ENCODE data around the gene BLMH.

- TF ChIP-seq CTCF (conservative IDR thresholded peaks at IDR 0.05; ENCODE audit: low read depth, low read length) (no peak), EZH2 (IDR thresholded peaks at IDR 0.05; ENCODE audit: borderline replicate concordance, low read depth, low read length, poor library complexity, severe bottlenecking) (no peak)
Measured at GRCh38 chr17:30248786-30249185, 43.0 kb downstream of the BLMH start.

Measured in A673 (cell line).